H54 (cell line): ENCODE data around the gene CCDC196.

Source experiments
- DNase-seq: peaks from one replicate; pipeline ENCODE4 v3.0.0; 2011; ENCODE audit warnings: low spot score, mixed read lengths; ENCODE audit not compliant: insufficient read length
- FAIRE-seq: peaks from 3 replicates; lab custom pipeline; 2011; peaks lifted over from hg19 to GRCh38; lab: Jason Lieb, UNC
- POLR2A ChIP-seq: IDR thresholded peaks from 2 replicates; pipeline ENCODE4 v1.6.1; 2011; ENCODE audit warnings: low read depth, mild to moderate bottlenecking, low read length

The CCDC196 gene, protein sequence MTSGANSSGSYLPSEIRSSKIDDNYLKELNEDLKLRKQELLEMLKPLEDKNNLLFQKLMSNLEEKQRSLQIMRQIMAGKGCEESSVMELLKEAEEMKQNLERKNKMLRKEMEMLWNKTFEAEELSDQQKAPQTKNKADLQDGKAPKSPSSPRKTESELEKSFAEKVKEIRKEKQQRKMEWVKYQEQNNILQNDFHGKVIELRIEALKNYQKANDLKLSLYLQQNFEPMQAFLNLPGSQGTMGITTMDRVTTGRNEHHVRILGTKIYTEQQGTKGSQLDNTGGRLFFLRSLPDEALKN

DNA sequence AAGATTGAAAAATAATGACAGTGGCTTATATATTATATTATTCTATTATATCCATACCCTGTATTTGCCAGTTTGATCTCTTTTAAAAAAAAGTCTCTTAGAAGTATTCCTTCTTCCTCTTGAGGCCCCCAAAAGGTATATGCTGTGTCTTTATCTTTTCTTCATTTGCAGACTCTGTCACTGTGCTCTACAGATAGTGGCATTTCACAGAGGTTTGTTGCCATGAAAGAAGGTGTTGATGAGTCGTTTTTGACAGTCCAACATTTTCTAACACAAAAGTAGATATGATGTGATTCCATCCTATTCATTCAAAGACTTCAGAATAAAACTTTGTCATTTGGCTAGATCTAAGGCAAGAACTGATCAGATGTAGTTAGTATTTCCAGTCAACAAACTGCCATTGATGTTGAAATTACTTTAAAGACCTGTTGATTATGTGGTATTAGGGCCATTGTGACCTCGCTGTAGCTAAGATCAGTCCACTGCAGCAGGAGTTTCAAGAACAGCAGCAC, at the start of gene CCDC196:
CCDC196 (plus strand) TSS at position 462 of the 512 bp plus-strand sequence. CDS start 132 bp downstream, outside the sequence.
- FAIRE-seq, result no peak
- no peak for TF ChIP-seq POLR2A
- DNase-seq, result no peak

DNA sequence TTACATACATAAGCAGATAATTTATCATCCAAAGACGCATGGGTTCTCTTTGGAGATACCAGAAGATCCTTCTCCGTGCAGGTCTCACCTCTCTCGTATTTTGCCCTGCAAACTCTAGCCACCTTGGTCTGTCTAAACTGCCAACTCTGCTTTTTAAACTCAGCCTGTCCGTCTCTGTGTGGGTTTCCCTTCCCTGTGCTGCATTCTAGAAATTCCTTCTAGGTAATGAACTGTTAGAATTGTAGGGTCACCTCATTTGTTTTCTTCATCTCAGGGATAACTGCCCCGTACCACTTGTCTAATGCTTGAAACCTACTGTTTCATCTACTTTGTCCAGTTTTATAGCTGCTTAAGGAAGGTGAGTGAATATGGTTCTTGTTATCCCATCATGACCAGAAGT, 45.4 kb upstream of the CCDC196 start:
- no peak for DNase-seq

DNA sequence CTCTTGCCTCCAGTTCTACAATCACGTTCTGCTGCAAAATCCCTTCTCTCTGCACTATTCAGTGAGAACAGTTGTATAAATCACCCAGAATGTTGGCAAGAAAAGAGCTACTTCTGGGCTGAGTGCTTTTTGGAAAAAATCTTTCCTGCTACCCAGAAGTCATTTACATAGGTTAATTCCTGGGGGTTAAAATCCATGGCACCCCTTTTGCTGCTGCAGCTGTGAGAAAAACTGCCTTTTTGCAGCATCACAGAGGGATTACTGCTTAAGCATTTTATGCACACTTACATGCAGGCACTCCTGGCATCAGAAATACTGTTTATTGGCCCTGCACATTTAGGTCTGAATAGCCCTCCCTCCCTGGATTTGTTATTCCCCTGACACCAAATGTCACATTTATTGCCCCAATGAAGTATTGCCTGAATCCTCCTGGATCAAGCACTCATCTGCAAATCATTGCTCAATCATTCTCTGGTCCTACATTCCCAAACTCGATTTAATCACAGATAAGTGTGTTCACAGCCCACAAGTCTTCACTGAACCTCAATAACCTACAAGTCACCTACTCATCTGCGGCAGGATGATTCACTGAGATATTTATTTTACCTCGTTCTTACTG, 43.1 kb upstream of the CCDC196 start:
- DNase-seq, result no peak
- FAIRE-seq, result no peak
- no peak for TF ChIP-seq POLR2A

More for the DNA sequence above, 45.4 kb upstream of the CCDC196 start:
- TF ChIP-seq POLR2A, result no peak
- FAIRE-seq, result no peak

DNA sequence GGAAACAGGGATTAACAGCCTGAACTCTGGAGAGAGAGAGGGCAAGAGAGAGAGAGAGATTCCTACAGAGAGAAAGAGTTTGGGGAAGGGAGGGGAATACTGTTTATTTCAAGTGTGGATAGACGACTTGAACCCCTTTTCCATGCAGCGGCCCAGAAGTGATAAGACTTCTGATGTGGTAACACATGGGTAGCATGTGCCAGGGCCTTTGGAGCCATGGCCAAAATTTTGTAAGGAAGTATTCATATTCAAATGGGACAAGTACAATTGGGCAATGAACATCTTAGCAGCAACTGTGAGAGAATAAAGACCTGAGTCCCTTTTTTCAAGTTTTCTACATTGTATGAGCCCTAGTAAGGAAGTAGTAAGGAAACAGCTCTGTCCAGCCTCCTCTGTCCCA, 42.4 kb upstream of the CCDC196 start:
- DNase-seq, result no peak

DNA sequence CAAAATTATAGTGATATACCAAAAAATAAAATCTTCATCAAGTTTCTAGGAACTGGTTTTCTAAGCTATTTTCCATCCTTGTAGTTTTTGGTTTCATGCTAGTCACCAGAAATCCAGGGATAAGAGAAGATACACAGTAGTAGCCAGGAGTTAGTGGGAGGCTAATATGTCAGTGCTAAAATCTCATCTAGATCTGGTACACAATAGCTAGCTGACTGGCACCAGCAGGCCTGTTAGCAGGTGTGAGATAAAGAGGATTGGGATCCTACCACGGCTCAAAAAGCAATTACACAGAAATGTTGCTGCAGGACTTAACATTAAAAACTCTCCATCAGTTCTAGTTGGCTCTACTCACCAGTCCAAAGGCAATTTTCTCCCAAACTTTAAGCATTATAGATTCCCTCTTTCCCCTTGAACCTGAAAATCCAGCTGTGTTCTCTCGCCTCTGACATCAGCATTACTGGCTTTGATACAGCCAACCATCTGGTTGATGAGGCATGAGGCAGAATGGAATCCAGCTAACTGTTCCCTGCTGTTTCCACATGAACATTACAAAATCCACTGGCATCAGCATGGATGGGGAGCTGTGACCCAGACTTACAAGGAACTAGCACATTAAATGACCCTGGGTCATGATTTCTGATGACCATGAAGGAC, 41.8 kb upstream of the CCDC196 start:
- TF ChIP-seq POLR2A, result no peak
- FAIRE-seq, result no peak
- no peak for DNase-seq

More for the DNA sequence above, 42.4 kb upstream of the CCDC196 start:
- no peak for TF ChIP-seq POLR2A
- no peak for FAIRE-seq

DNA sequence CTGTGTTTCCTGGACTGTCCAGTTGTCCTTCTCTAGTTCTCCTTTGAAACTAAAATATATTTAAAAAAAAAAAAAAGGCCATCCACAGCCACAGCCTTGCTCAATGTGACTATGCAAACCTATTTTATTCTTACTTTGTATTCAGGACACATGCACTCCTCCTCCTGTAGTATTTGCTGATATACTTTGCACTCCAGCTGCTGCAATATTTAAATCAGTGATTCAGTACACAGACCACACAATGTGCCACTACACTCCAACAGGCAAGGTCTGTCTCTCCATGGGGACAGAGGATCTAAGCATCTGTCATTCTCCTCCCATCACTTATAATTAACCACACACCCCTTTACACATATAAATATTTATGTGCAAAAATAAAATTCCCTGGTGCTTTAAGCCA, 40.2 kb upstream of the CCDC196 start:
- FAIRE-seq, result no peak
- no peak for DNase-seq
- no peak for TF ChIP-seq POLR2A

DNA sequence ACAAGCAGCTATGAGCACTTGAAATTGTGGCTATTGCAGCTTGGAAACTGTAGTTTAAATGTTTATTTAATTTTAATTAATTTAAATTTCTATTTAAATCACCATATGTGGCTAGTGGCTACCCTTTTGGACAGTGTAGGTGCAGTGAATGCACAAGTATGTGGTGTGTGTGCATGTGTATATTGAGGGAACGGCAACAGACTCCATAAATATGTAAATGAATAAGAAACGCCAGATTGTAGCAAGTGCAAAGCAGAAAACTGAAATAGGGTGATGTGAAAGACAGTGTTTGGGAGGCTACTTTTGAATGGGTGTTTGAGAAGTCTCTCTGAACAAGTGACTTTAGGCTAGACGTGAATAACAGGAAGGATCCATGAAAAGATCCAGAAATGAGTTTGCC, 32.7 kb upstream of the CCDC196 start:
- no peak for DNase-seq
- no peak for TF ChIP-seq POLR2A
- no peak for FAIRE-seq

DNA sequence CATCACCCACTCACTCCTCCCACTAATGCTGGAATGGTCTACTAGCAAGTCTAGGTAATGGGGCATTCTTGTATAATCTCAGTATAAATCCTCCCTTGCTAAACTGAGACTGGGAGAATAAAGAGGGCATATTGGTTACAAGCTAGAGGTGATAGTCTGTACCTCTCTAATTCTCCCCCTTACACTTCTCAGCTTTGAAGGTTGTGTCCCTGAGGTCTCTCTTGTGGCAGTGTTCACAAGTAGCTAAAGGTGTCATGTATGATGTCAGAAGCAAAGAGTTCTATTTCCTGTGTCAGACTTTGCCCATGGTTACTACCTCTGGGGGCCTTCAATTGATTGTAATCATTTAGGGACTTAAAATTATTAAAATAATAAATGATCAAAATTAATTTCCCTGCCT, 26.6 kb upstream of the CCDC196 start:
- TF ChIP-seq POLR2A, result no peak
- DNase-seq (no peak), FAIRE-seq (no peak)

DNA sequence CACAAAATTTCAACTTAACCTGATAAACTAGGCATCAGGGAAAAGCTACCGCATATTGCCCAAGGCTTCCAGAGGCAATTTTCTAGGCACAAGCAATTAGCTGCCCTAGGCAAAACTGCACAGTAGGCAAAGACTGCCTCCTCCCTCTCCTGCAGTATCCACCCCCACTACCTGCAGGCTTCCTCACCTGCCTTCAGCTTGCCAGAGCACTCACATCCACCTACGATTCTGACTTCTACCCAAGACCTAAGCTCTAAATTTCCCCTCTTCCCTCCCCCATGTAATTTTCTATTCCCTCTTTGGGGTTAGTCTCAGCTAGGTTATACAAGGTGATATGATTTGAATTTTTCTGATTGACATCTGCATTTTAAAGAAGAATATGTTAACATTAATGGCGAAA, 21.9 kb upstream of the CCDC196 start:
- DNase-seq (no peak), FAIRE-seq (no peak)
- no peak for TF ChIP-seq POLR2A

DNA sequence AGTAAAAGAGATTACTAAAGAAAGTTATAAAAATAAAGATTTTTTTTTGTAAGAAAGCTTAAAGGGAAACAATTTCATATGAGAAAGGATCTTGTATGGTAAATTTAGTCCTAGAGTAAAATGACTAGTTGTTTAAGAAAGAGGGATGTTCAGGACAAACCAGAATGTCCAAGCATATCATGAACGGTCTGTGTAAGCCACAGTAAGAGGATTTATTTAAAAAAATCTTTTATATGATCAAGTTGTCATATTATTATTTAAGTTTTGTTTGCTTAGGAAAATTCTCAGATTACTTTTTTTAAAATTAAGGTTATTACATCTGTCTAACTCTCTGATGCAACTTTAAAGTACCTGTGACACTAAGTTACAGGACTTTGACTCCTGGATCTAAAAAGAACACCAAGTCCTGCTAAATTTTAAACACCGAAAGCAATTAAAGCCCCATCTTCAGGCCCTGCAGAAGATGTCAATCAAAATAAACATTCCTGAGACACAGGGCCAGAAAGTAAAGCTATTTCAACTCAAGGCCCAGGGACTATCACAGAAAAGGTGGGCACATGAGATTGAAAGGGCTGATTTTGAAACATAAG, 17.3 kb upstream of the CCDC196 start:
- DNase-seq (no peak), FAIRE-seq (no peak)
- TF ChIP-seq POLR2A, result no peak

DNA sequence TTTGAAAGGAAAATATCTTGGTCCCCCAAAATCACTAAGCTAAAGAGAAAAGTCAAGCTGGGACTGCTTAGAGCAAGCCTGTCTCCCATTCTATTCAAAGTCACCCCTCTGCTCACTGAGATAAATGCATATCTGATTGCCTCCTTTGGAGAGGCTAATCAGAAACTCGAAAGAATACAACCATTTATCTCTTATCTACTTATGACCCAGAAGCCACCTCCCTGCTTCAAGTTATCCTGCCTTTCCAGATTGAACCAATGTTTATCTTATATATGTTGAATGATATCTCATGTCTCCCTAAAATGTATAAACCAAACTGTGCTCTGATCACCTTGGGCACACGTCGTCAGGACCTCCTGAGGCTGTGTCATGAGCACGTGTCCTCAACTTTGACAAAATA, 14.6 kb upstream of the CCDC196 start:
- FAIRE-seq (no peak), DNase-seq (no peak)
- TF ChIP-seq POLR2A, result no peak

DNA sequence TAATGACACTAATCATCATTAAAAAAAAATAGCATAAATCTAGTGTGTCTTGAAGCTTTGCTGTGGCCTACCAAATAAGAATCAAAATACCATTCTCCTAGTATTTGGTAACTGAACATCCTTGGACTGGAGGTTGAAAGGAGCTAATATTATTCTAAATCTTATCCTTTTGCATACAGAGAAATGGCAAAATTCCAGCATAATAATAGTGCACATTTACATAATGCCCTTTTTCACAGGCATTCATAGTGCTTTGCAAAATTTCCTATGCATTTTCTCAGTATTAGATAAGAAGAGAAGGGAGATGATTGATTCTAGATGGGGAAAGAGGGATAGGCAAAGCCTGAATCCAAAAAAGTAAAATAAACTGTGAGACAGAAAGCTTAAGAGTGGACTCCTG, 13.9 kb upstream of the CCDC196 start:
- DNase-seq, result no peak
- no peak for TF ChIP-seq POLR2A

DNA sequence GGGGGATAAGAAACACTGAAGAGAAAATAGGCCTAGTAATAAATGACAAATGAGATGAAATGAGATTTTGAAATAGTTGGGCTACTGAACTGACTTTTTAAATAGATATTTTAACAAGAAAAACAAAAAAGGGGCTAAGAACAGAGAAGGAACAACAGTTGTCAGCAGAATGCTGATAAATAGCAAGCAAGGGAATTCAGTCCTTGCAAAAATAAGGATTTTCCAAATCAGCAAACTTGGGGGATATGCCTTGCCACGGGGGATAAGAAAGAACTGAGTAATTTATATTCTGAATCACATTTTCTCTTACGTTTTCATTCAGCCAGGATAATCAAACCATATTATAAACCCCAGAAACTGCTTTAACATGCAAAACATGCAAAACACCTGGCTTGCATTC, 12.9 kb upstream of the CCDC196 start:
- TF ChIP-seq POLR2A, result no peak
- DNase-seq, result no peak
- FAIRE-seq, result no peak

More for the DNA sequence above, 13.9 kb upstream of the CCDC196 start:
- FAIRE-seq, result no peak

DNA sequence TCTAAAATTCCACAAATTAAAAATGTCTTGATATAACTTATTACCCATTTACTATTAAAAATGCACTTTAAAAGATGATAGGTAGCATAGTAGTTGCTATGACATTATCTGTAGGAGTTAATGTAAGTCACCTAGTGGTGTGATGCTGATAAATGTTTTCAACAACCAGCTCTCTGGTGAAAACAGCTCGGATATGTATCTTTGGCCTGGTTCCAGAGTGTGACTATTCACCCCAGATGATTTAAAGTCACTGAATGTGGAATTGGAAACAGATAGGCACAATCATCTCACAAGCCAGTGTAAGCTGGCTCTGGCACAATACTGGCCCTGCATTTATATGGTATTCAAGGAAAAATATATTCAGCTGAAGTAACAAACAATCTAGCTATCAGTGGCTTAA, 9.2 kb upstream of the CCDC196 start:
- DNase-seq, result no peak
- no peak for TF ChIP-seq POLR2A
- no peak for FAIRE-seq
